Mammary epithelial cell (primary cell): ENCODE measurements around the gene CHKA.

Experiments
- EZH2 ChIP-seq: IDR thresholded peaks from 2 replicates; pipeline ENCODE4 v1.6.1; 2012; ENCODE audit warnings: low read length, inconsistent platforms, borderline replicate concordance
- TF ChIP-seq, protein P1 (sequence below), 2 donors: IDR thresholded peaks in 1 of 2; conservative IDR thresholded peaks in 1 of 2; 2 replicates each; pipeline ENCODE4 v1.5.1; 2011 to 2012; ENCODE audit warnings: inconsistent platforms in 2 of 2, low read length in 2 of 2, mild to moderate bottlenecking in 2 of 2, control low read depth in 1 of 2, low read depth in 1 of 2; ENCODE audit not compliant: insufficient read depth in 1 of 2; ENCODE audit errors: extremely low read depth in 1 of 2

- TF ChIP-seq, protein P1, sequence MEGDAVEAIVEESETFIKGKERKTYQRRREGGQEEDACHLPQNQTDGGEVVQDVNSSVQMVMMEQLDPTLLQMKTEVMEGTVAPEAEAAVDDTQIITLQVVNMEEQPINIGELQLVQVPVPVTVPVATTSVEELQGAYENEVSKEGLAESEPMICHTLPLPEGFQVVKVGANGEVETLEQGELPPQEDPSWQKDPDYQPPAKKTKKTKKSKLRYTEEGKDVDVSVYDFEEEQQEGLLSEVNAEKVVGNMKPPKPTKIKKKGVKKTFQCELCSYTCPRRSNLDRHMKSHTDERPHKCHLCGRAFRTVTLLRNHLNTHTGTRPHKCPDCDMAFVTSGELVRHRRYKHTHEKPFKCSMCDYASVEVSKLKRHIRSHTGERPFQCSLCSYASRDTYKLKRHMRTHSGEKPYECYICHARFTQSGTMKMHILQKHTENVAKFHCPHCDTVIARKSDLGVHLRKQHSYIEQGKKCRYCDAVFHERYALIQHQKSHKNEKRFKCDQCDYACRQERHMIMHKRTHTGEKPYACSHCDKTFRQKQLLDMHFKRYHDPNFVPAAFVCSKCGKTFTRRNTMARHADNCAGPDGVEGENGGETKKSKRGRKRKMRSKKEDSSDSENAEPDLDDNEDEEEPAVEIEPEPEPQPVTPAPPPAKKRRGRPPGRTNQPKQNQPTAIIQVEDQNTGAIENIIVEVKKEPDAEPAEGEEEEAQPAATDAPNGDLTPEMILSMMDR (conservative IDR thresholded peaks at IDR 0.05 in 1 of 2, IDR thresholded peaks at IDR 0.05 in 1 of 2; ENCODE audit: extremely low read depth in 1 of 2, insufficient read depth in 1 of 2, low read depth in 1 of 2, low read length in 2 of 2): no peak
- no peak for TF ChIP-seq EZH2
Observed at GRCh38 chr11:68148071-68148805, 27.1 kb upstream of the CHKA start.
